CD4-positive, alpha-beta memory T cell (primary cell): ENCODE data around the gene SLC22A13. TPM values are rescaled to one million over a fixed set of nuclear protein-coding genes. Genes with fewer than 3 reads are reported as not detected.
"Not testable (repeated sequence)": the region's sequence is repeated elsewhere in the genome, so short reads cannot be mapped to it uniquely, and the experiment has no call there.

Experiments
- CTCF ChIA-PET: fragments of 350-600 bp; sonication (Branson Sonifier 250); formaldehyde crosslinking; loops from one replicate; lab custom pipeline; 2021; ENCODE audit warnings: inconsistent platforms; ENCODE audit not compliant: partially characterized antibody; lab: Charles Lee
- POLR2A ChIA-PET: fragments of 350-600 bp; sonication (Branson Sonifier 250); formaldehyde crosslinking; loops from one replicate; lab custom pipeline; 2021; ENCODE audit not compliant: partially characterized antibody; lab: Charles Lee
- DNase-seq, 5 donors: peaks; one replicate each; pipeline versions ENCODE4 v3.0.0 to v3.0.0-alpha.2; 2020 to 2022; ENCODE audit warnings: mixed read lengths in 1 of 5
- H3K27ac ChIP-seq: one replicate; pipeline ENCODE4 v1.7.0; 2013; ENCODE audit warnings: low read depth, low read length
- H3K27me3 ChIP-seq: 2 replicates; pipeline ENCODE4 v1.7.0; 2013; ENCODE audit warnings: mild to moderate bottlenecking, low read length, moderate library complexity; ENCODE audit not compliant: insufficient read depth
- H3K36me3 ChIP-seq: 2 replicates; pipeline ENCODE4 v1.7.0; 2013; ENCODE audit warnings: mild to moderate bottlenecking, low read length, moderate library complexity; ENCODE audit not compliant: insufficient read depth
- H3K4me1 ChIP-seq: 2 replicates; pipeline ENCODE4 v1.7.0; 2013; ENCODE audit warnings: mild to moderate bottlenecking, low read length, moderate library complexity; ENCODE audit not compliant: insufficient read depth
- H3K4me3 ChIP-seq, 2 donors: one replicate each; pipeline ENCODE4 v1.7.0; 2013; ENCODE audit warnings: low read length in 2 of 2, mild to moderate bottlenecking in 1 of 2
- H3K9me3 ChIP-seq, 2 donors: one replicate each; pipeline ENCODE4 v1.7.0; 2013; ENCODE audit warnings: low read length in 2 of 2, control low read depth in 1 of 2; ENCODE audit not compliant: control insufficient read depth in 1 of 2
- H3K27ac Mint-ChIP-seq, 7 donors: one replicate each; pipeline ENCODE4 v1.8.0; 2020 to 2021; ENCODE audit warnings: mixed read lengths in 7 of 7, mild to moderate bottlenecking in 6 of 7, inconsistent platforms in 3 of 7, moderate library complexity in 3 of 7
- H3K27me3 Mint-ChIP-seq, 2 donors: one replicate each; pipeline ENCODE4 v1.8.0; 2020 to 2021; ENCODE audit warnings: mixed read lengths in 2 of 2
- H3K36me3 Mint-ChIP-seq, 2 donors: one replicate each; pipeline ENCODE4 v1.8.0; 2020 to 2021; ENCODE audit warnings: mixed read lengths in 2 of 2, inconsistent platforms in 1 of 2, mild to moderate bottlenecking in 1 of 2
- H3K4me1 Mint-ChIP-seq, 4 donors: one replicate each; pipeline ENCODE4 v1.8.0; 2020 to 2021; ENCODE audit warnings: mixed read lengths in 4 of 4, mild to moderate bottlenecking in 1 of 4
- H3K4me3 Mint-ChIP-seq, 8 donors: one replicate each; pipeline ENCODE4 v1.8.0; 2020 to 2021; ENCODE audit warnings: mixed read lengths in 8 of 8, mild to moderate bottlenecking in 7 of 8, moderate library complexity in 6 of 8, inconsistent platforms in 3 of 8
- H3K9me3 Mint-ChIP-seq, 8 donors: one replicate each; pipeline ENCODE4 v1.8.0; 2020 to 2021; ENCODE audit warnings: mixed read lengths in 8 of 8, mild to moderate bottlenecking in 5 of 8, inconsistent platforms in 3 of 8, moderate library complexity in 1 of 8
- intact Hi-C: fragments of 100-400 bp; cut with micrococcal nuclease; formaldehyde crosslinking; loops from one replicate; pipeline ENCODE4 v1.15.1; 2023
- polyA plus RNA-seq, 2 donors: library from polyadenylated mRNA; unstranded; fragments of 300-500 nt; fragmentation: Illumina TruSeq; gene quantifications; one replicate each; pipeline ENCODE4 v1.2.3, GENCODE V29; 2021
- total RNA-seq, 2 experiments: library from RNA; stranded (reverse); gene quantifications; one replicate each; pipeline ENCODE4 v1.2.3, GENCODE V29; 2021

SLC22A13 gene
- total and polyA plus RNA-seq, 4 experiments from 2014 or later, result 0.18 to 0.67 (median 0.44) TPM; not detected in 1

DNA sequence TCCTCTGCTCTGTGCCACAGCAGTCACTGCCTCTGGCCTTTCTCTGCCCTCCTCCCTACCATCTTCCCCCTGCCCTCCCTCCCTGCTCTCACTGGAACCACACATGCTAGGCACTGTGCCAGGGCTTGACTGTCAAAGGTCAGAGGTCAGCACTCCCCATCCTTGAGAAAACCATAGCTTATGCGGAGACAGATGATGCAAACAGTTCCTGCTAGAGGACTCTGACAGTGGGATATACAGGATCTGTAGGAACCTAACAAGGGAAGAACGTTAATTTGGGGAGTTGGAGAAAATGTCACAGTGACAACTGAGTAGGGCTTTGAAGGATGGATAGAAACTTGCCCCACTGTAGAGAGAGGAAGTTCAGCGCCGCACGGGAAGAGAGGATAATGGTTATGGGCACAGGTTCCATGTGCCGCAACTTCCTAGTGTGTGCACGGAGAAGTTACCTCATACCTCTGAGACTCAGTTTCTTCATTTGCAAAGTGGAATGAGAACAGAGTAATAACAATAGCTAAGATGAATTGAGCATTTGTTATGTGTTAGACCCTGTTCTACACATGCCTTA lies 51.7 kb downstream of the SLC22A13 start:
- Mint-ChIP-seq H3K27ac (no peak overlapping the region), H3K4me3 (no peak overlapping the region), H3K36me3 (no peaks in the 10 kb centered on the region), H3K4me1 (peaks cover 0 to 3% (median 0%) of the 10 kb centered on the region in 4 donors), H3K27me3 (no peaks in the 10 kb centered on the region), H3K9me3 (peaks cover 0 to 5% (median 0%) of the 10 kb centered on the region in 8 donors)
- Histone ChIP-seq H3K36me3 (no peaks in the 10 kb centered on the region), H3K27me3 (no peaks in the 10 kb centered on the region), H3K9me3 (no peaks in the 10 kb centered on the region), H3K4me3 (no peak overlapping the region), H3K4me1 (no peaks in the 10 kb centered on the region), H3K27ac (no peak overlapping the region)
- intact Hi-C loops, result no loop called here
- ChIA-PET POLR2A (no interaction called here), CTCF (no interaction called here)
- DNase-seq, result no peak

DNA sequence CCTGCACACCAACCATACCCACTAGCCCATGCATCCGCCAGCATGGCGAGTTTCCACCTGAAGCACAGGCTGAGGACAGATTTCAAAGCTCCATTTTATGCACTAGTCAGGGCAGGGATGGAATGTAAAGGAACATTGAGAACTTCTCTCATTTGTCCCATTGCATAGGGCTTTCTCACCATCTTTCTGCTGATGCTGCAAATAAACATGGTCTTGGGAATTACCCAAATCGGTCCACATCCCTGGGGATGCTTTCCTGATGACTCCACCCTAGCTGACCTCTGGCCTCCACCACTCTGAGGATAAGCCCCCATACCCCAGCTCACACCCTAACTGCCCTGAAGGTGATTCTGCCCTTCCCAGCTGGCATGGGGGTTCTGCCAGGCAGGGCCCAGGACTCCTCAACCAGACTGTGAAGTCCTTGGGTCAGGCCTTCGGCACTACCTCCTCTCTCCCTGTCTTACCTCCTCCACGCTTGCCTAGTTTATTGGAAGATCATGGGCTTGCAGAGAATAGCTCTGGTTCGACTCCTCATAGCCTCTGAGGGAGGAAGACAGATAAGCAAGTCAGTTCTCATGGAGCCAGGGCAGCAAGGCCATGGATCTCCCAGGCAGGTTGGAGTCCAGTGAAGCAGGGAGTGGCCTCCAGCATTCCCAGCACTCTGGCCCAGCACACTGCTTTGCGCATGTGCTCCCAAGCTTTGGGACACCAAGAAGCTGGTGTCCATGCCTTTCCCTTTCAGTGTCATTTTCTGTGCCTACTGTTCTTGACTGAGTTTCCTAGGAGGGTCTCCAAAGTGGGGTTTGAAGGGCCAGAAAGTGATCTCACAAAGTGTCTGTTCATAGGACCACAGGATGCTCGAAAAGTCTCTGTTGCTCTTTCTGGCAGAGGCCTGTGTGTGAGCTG lies 53.4 kb downstream of the SLC22A13 start:
- no peak for DNase-seq
- ChIA-PET POLR2A (no interaction called here), CTCF (no interaction called here)
- intact Hi-C loops, result no loop called here
- no peak overlapping the region for H3K27ac Mint-ChIP-seq
- H3K4me1 Mint-ChIP-seq, result peaks cover 0 to 3% (median 0%) of the 10 kb centered on the region in 4 donors
- Histone ChIP-seq H3K4me1 (no peaks in the 10 kb centered on the region), H3K27ac (no peak overlapping the region), H3K36me3 (no peaks in the 10 kb centered on the region), H3K9me3 (no peaks in the 10 kb centered on the region), H3K27me3 (no peaks in the 10 kb centered on the region), H3K4me3 (no peak overlapping the region)
- H3K27me3 Mint-ChIP-seq, result peaks cover 0 to 2% of the 10 kb centered on the region in 2 donors
- H3K36me3 Mint-ChIP-seq, result no peaks in the 10 kb centered on the region
- H3K9me3 Mint-ChIP-seq, result peaks cover 0 to 5% (median 0%) of the 10 kb centered on the region in 8 donors
- H3K4me3 Mint-ChIP-seq, result no peak overlapping the region

DNA sequence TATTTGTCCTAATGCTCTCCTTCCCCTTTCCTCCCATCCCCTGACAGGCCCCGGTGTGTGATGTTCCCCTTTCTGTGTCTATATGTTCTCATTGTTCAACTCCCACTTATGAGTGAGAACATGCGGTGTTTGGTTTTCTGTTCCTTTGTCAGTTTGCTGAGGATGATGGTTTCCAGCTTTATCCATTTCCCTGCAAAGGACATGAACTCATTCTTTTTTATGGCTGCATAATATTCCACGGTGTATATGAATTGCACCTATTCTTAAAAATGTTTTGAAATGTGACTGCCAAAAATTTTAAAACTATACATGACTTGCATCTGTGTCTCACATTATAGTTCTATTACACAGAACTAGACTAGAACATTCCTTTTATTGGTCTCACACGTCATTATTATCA lies 55.0 kb downstream of the SLC22A13 start:
- POLR2A ChIA-PET, DNase-seq, H3K27me3 Mint-ChIP-seq, intact Hi-C loops, H3K4me3 Mint-ChIP-seq, H3K27ac ChIP-seq, H3K9me3 Mint-ChIP-seq, CTCF ChIA-PET, H3K36me3 ChIP-seq, H3K4me1 Mint-ChIP-seq, H3K27me3 ChIP-seq, H3K36me3 Mint-ChIP-seq, H3K9me3 ChIP-seq, H3K4me3 ChIP-seq, H3K27ac Mint-ChIP-seq, H3K4me1 ChIP-seq: not testable (repeated sequence)

DNA sequence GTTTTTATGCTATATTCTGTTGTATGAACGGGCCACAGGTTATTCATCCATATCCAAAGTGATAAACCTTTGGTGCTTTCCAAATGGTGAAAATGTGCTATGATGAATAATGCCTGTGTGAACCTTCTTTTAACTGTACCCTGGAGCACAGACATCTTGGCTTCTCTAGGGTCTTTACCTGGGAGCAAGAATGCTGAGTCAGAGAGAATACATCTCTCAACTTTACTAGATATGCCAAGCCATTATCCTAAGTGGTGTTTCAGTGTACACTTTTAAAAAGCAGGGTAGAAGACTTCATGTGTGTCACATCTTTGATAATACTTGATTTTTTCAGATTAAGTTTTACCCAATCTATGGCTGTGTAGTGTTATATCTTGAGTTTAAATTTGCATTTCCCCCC lies 57.4 kb downstream of the SLC22A13 start:
- Mint-ChIP-seq H3K9me3 (peaks cover 0 to 5% (median 0%) of the 10 kb centered on the region in 8 donors), H3K4me3 (no peak overlapping the region), H3K36me3 (no peaks in the 10 kb centered on the region), H3K4me1 (no peaks in the 10 kb centered on the region), H3K27me3 (peaks cover 0 to 5% of the 10 kb centered on the region in 2 donors), H3K27ac (no peak overlapping the region)
- no peaks in the 10 kb centered on the region for H3K4me1 ChIP-seq
- CTCF ChIA-PET, result no interaction called here
- no peak for DNase-seq
- H3K27ac ChIP-seq, result no peak overlapping the region
- no peaks in the 10 kb centered on the region for H3K27me3 ChIP-seq
- no peaks in the 10 kb centered on the region for H3K36me3 ChIP-seq
- no peak overlapping the region for H3K4me3 ChIP-seq
- intact Hi-C loops, result no loop called here
- POLR2A ChIA-PET, result no interaction called here
- no peaks in the 10 kb centered on the region for H3K9me3 ChIP-seq

DNA sequence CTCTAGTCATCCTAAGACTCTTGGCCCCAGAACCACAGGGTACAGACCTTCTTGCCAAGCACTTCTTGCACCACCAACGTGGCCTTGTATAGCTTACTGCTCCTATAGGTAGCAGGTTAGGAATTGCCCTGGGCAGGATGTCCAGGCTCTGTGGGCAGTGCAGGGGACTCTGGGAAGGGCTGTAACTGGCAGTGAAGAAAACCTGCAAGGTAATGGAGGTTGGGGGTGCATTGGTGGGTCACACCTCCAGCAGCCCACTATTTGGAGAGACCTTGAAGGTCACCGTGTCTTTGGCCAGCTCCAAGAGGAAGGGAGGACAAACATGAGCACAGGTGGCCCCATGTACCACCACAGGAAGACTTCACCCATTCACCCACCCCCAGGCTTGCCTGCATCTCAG lies 59.6 kb downstream of the SLC22A13 start:
- DNase-seq, result no peak

DNA sequence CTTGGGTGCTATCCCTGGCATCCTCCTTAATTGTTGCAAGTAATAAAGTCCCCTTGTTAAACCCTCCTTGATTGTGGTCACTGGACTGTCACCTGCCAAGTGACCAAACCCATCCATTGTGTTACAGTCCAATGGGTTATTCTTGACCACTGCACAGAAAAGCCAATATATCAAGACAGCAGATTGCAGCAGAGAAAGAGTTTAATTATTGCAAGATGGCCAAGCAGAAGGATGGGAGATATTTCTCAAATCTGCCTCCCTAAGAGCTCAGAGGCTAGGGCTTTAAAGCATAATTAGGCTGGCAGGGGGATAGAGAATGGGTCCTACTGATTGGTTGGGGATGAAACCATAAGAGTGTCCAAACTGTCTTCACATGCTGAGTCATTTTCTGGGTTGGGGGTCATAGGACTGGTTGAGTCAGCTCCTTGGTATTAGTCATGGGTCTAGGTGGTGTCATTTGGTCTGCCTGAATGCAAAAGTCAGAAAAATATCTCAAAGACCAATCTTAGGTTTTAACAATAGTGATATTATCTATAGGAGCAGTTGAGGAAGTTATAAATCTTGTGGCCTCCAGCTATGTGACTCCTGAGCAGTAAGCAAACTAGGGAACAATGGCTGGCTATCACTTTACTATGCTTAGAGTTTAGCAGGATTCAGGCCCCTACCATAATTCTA lies 61.9 kb downstream of the SLC22A13 start:
- Histone ChIP-seq H3K27me3 (no peaks in the 10 kb centered on the region), H3K4me3 (no peak overlapping the region), H3K27ac (no peak overlapping the region), H3K9me3 (no peaks in the 10 kb centered on the region), H3K4me1 (no peaks in the 10 kb centered on the region), H3K36me3 (no peaks in the 10 kb centered on the region)
- Mint-ChIP-seq H3K9me3 (peaks cover 0 to 2% (median 0%) of the 10 kb centered on the region in 8 donors), H3K27me3 (peaks cover 0 to 5% of the 10 kb centered on the region in 2 donors), H3K4me3 (no peak overlapping the region), H3K4me1 (no peaks in the 10 kb centered on the region), H3K27ac (no peak overlapping the region), H3K36me3 (no peaks in the 10 kb centered on the region)
- intact Hi-C loops, result no loop called here
- DNase-seq, result no peak
- CTCF ChIA-PET, result interaction anchor here (0.7 kb wide), 1 partner anchor 8 kb away, joined by 4 read pairs; no protein-coding TSS in a partner anchor
- POLR2A ChIA-PET, result no interaction called here

More for the DNA sequence above, 59.6 kb downstream of the SLC22A13 start:
- ChIA-PET POLR2A (no interaction called here), CTCF (no interaction called here)
- H3K27ac ChIP-seq, result no peak overlapping the region
- no peak overlapping the region for H3K4me3 Mint-ChIP-seq
- intact Hi-C loops, result no loop called here
- H3K4me3 ChIP-seq, result no peak overlapping the region
- H3K36me3 Mint-ChIP-seq, result no peaks in the 10 kb centered on the region
- H3K4me1 Mint-ChIP-seq, result no peaks in the 10 kb centered on the region
- H3K4me1 ChIP-seq, result no peaks in the 10 kb centered on the region
- peaks cover 0 to 5% of the 10 kb centered on the region in 2 donors for H3K27me3 Mint-ChIP-seq
- H3K36me3 ChIP-seq, result no peaks in the 10 kb centered on the region
- no peak overlapping the region for H3K27ac Mint-ChIP-seq
- H3K9me3 ChIP-seq, result no peaks in the 10 kb centered on the region
- H3K9me3 Mint-ChIP-seq, result peaks cover 0 to 5% (median under 1%) of the 10 kb centered on the region in 8 donors
- no peaks in the 10 kb centered on the region for H3K27me3 ChIP-seq
